Fibroblast of villous mesenchyme (primary cell): ENCODE results near the gene ZFP36L2. TPM values are rescaled to one million over a fixed set of nuclear protein-coding genes. Genes with fewer than 3 reads are reported as not detected.

Experiments
- DNase-seq: peaks from one replicate; pipeline ENCODE4 v3.0.0-alpha.2; 2010; ENCODE audit warnings: low read depth
- H3K4me3 ChIP-seq: 2 replicates; pipeline ENCODE4 v1.5.1; 2011; ENCODE audit warnings: low read depth, mild to moderate bottlenecking, low read length
- total RNA-seq: library from RNA; depleted of rRNA; stranded (reverse); fragments of >200 nt; gene quantifications from 2 replicates; pipeline ENCODE4 v1.2.3, GENCODE V29; 2012
- TF ChIP-seq, protein P1 (sequence below): IDR thresholded peaks from 2 replicates; pipeline ENCODE4 v1.5.1; 2012; ENCODE audit warnings: low read depth, mild to moderate bottlenecking, low read length; ENCODE audit not compliant: insufficient read depth

Gene ZFP36L2
- total RNA-seq, 1 donor, result 25.9 TPM

- DNase-seq, result peak; percentile 38
- no peak overlapping the region for H3K4me3 ChIP-seq
- TF ChIP-seq, protein P1, sequence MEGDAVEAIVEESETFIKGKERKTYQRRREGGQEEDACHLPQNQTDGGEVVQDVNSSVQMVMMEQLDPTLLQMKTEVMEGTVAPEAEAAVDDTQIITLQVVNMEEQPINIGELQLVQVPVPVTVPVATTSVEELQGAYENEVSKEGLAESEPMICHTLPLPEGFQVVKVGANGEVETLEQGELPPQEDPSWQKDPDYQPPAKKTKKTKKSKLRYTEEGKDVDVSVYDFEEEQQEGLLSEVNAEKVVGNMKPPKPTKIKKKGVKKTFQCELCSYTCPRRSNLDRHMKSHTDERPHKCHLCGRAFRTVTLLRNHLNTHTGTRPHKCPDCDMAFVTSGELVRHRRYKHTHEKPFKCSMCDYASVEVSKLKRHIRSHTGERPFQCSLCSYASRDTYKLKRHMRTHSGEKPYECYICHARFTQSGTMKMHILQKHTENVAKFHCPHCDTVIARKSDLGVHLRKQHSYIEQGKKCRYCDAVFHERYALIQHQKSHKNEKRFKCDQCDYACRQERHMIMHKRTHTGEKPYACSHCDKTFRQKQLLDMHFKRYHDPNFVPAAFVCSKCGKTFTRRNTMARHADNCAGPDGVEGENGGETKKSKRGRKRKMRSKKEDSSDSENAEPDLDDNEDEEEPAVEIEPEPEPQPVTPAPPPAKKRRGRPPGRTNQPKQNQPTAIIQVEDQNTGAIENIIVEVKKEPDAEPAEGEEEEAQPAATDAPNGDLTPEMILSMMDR, result no peak
Observed at GRCh38 chr2:43228321-43228751, 1.9 kb upstream of the ZFP36L2 start.

- no peak for DNase-seq
- peak overlapping the region; percentile 76 for H3K4me3 ChIP-seq
- TF ChIP-seq, protein P1, result peak; percentile 42
Observed at GRCh38 chr2:43227830-43228281, 1.4 kb upstream of the ZFP36L2 start.

DNA sequence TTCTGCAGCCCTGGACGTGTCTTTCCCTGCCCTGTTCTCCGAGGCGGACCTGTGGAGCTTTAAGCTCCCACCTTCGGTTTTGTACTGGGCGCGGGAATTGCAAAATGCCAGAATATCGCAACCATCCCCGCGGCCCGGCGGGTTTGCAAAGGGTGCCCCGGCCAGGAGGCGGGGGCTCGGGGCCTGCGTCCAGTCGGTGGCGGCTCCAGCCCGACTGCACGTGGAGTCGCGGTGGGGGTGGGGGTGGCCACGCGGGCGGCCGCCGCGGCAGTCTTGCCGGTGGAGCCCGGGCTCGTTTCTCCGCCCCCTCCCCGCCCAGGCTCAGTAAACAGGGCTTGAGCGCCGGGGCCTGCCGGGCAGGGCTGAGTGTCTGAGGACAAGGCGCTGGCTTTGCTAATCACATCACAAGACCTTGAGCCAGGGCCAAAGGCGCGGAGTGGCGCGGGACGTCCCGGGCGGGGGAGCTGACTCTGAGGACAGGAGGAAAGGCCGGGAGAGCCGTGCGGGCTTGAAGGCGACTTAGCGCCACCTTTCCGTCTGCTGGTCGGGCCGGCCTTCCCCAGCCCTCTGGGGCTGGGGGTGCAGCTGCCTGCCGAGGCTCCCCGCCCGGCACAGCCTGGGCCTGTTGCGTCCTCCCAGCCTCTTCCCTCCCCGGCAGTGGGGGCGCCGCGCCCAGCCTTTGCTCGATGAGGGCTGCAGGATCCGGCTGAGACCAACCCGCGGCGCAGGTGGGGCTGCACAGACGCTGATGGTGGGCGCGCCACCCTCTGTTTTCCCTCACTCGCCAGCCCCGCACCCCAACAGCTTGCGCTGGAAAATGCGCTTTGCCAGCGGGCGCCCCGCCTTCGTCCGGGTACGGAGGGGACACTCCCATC, 786 bp upstream of the ZFP36L2 start:
- H3K4me3 ChIP-seq, result peak overlapping the region; percentile 76
- peak; percentile 94 for DNase-seq
- TF ChIP-seq, protein P1, result no peak

DNA sequence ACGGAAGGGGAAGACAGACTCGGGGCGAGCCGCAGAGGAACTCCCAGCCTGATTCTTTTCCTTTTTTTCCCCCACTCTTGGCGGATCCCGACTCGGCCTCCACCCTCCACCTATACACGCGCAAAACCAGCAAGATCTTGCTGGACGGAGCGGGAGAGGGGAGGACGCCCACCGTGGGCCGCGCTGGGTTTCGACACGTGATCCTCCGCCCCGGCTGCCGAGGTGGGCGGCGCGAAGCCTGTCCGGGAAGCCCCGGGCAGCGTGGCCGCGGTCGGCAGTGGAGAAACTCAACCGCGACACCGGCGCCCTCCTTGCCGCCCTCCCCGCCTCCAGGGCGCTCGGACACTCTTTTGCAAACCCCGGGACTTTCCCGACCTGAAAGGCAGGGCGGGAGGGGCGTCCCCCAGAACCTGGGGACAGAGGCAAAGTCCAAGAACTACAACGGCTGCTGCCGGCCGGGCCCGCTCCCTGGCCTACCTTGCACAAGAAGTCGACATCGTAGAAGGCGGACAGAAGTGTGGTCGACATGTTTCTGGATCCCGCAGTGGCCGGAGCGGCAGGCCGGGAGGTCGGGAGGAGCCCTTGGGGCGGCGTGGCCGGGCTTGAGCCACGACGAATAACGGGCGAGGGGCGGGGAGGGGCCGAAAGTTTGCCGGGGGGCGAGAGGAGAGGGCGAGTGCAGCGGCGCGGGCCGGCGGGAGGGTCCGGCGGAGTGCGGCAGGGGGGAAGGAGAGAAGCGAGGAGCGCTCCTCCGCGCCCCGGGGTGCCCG, 433 bp downstream of the ZFP36L2 start:
- H3K4me3 ChIP-seq, result peak overlapping the region; percentile 96
- DNase-seq, result peak; percentile 69
- TF ChIP-seq, protein P1, result no peak

GRCh38 chr2:43225093-43225787, 1.2 kb downstream of the ZFP36L2 start:
- peak; percentile 77 for DNase-seq
- TF ChIP-seq, protein P1, result no peak

GRCh38 chr2:43224571-43225092, 1.8 kb downstream of the ZFP36L2 start:
- TF ChIP-seq, protein P1, result no peak
- peak; percentile 44 for DNase-seq
- H3K4me3 ChIP-seq, result peak overlapping the region; percentile 96

More at GRCh38 chr2:43225093-43225787, 1.2 kb downstream of the ZFP36L2 start:
- H3K4me3 ChIP-seq, result peak overlapping the region; percentile 96
